ENCODE data around the gene IRX4.

DNA sequence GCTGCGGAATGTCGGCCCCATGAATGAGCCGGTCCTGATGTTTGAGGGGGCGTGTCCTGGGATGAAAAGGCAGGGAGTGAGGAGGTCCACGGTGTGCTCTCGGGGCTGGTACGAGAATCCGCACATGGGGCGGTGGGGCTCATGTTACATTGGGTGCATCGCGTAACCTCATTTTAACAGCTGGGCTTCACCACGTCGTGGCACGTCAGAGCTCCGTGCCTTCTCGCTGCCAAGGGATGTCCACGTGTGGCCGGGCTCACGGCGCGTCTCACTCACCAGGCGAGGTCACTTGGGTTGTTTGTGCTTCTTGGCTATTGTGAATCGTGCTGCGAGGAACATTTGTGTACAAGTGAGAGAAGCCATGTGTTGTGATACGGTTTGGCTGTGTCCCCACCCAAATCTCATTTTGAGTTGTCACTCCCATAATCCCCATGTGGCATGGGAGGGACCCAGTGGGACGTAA, 29.1 kb upstream of the IRX4 start:
- TF ChIP-seq, protein P1, sequence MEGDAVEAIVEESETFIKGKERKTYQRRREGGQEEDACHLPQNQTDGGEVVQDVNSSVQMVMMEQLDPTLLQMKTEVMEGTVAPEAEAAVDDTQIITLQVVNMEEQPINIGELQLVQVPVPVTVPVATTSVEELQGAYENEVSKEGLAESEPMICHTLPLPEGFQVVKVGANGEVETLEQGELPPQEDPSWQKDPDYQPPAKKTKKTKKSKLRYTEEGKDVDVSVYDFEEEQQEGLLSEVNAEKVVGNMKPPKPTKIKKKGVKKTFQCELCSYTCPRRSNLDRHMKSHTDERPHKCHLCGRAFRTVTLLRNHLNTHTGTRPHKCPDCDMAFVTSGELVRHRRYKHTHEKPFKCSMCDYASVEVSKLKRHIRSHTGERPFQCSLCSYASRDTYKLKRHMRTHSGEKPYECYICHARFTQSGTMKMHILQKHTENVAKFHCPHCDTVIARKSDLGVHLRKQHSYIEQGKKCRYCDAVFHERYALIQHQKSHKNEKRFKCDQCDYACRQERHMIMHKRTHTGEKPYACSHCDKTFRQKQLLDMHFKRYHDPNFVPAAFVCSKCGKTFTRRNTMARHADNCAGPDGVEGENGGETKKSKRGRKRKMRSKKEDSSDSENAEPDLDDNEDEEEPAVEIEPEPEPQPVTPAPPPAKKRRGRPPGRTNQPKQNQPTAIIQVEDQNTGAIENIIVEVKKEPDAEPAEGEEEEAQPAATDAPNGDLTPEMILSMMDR (conservative IDR thresholded peaks at IDR 0.05 in 1 of 2, IDR thresholded peaks at IDR 0.05 in 1 of 2; ENCODE audit: low read depth in 1 of 2, low read length in 2 of 2) = no peak
- no peak for TF ChIP-seq EZH2 (IDR thresholded peaks at IDR 0.05; ENCODE audit: low read length, missing control alignments)

Data from fibroblast of lung (primary cell).